GM12801 (cell line): ENCODE data around the gene PROZ.

ENCODE experiments used
- TF ChIP-seq, protein P1 (sequence below): IDR thresholded peaks from one replicate; pipeline ENCODE4 v1.5.1; 2011; ENCODE audit warnings: control low read depth; ENCODE audit not compliant: insufficient read length; ENCODE audit errors: extremely low read depth

Gene PROZ, protein sequence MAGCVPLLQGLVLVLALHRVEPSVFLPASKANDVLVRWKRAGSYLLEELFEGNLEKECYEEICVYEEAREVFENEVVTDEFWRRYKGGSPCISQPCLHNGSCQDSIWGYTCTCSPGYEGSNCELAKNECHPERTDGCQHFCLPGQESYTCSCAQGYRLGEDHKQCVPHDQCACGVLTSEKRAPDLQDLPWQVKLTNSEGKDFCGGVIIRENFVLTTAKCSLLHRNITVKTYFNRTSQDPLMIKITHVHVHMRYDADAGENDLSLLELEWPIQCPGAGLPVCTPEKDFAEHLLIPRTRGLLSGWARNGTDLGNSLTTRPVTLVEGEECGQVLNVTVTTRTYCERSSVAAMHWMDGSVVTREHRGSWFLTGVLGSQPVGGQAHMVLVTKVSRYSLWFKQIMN

GRCh38 chr13:113157929-113158747 lies at the start of gene PROZ:
Gene PROZ, plus strand, starts transcription at chr13:113158648. Its CDS starts 13 bp downstream, at chr13:113158661.
- TF ChIP-seq, protein P1, sequence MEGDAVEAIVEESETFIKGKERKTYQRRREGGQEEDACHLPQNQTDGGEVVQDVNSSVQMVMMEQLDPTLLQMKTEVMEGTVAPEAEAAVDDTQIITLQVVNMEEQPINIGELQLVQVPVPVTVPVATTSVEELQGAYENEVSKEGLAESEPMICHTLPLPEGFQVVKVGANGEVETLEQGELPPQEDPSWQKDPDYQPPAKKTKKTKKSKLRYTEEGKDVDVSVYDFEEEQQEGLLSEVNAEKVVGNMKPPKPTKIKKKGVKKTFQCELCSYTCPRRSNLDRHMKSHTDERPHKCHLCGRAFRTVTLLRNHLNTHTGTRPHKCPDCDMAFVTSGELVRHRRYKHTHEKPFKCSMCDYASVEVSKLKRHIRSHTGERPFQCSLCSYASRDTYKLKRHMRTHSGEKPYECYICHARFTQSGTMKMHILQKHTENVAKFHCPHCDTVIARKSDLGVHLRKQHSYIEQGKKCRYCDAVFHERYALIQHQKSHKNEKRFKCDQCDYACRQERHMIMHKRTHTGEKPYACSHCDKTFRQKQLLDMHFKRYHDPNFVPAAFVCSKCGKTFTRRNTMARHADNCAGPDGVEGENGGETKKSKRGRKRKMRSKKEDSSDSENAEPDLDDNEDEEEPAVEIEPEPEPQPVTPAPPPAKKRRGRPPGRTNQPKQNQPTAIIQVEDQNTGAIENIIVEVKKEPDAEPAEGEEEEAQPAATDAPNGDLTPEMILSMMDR: no peak

DNA sequence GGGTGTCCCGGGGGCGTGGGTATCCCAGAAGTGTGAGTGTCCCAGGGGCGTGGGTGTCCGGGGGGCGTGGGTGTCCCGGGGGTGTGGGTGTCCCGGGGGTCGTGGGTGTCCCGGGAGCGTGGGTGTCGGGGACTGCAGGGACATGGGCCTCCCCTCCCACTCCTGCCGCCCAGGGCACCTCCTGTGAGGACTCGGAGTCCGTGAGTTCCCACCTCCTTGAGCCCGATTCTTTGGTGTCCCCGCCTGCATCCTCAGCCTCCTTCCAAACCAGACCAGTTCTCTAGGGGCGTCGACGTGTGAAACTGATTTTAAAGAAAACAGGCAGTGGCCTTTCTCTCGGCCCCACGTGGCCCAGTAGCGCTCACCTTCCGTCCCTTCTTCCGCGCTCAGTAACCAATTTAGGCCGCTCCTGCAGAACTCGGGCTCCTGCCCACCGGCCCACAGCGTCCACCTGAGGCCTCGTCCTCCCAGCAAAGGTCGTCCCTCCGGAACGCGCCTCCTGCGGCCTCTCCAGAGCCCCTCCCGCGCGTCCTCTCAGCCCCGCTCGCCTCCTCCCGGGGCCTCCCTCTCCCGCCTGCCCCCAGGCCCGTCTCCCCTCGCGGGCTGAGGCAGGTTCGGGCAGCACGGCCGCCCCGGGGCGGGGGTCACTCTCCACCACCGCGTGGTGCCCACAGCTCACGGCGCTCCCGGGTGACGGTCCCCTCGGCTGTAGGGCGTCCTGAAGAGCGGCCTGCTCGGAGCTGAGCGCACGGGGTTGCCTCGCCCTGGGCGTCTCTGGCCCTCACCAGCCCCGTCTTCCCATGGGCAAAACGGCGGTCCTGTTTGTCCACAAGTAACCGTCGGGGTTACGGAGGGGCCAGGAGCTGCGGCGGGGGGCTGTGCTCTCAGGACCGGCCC lies 49.0 kb upstream of the PROZ start:
- TF ChIP-seq, protein P1: no peak

DNA sequence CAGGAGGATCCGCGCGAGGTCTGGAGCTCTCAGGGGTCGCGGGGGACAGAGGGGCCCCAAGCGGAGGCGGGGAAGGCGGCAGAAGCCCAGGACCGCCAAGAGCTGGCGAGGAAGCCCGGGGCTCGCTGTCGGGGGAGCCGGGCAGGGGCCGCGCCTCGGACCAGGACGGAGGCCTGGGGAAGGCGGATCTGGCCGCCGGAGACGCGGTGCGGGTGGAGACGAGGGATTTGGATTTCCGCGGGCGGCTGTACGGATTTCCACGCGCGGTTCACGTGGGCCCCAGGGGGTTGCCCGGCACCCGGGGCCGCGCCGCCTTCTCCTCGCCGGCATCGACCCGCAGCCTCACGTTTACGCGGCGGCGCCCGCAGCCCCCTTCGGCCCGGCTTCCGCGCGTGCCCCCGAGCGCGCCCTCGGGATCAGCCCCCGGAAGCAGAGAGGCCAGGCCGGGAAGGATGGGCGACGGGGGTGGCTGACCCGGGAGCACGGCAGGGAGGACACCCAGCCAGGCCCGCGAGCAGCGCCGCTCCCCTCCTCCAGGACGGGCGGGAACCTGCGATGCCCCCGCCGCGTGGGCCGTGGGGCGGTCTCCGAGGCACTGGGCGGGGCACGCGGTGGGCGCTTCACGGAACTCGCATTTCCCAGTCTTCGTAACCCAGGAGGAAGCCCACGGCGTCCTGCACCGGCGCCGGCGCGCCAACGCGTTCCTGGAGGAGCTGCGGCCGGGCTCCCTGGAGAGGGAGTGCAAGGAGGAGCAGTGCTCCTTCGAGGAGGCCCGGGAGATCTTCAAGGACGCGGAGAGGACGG lies 48.2 kb upstream of the PROZ start:
- TF ChIP-seq, protein P1: no peak

DNA sequence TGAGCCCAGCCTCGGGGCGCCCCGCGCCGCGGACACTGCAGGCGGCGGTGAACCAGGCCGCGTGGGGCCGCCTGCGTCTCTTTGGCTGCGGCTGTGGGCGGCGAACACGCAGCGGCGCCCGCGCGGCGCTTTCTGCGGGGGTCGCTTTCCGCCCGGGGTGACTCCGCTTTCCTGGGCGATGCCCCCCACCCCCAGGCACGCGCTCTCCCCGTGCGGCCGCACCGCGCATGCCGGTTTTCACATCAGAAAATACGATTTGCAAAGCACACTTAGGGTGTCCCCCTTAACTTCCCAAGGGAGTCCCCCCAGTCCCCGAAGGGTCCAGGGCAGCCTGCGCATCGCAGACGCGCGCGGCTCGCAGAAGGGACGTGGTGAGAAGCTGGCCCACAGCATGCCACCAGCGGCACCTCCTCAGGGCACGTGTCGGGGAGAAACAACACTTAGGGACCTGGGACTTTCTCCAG lies 47.6 kb upstream of the PROZ start:
- TF ChIP-seq, protein P1: no peak

DNA sequence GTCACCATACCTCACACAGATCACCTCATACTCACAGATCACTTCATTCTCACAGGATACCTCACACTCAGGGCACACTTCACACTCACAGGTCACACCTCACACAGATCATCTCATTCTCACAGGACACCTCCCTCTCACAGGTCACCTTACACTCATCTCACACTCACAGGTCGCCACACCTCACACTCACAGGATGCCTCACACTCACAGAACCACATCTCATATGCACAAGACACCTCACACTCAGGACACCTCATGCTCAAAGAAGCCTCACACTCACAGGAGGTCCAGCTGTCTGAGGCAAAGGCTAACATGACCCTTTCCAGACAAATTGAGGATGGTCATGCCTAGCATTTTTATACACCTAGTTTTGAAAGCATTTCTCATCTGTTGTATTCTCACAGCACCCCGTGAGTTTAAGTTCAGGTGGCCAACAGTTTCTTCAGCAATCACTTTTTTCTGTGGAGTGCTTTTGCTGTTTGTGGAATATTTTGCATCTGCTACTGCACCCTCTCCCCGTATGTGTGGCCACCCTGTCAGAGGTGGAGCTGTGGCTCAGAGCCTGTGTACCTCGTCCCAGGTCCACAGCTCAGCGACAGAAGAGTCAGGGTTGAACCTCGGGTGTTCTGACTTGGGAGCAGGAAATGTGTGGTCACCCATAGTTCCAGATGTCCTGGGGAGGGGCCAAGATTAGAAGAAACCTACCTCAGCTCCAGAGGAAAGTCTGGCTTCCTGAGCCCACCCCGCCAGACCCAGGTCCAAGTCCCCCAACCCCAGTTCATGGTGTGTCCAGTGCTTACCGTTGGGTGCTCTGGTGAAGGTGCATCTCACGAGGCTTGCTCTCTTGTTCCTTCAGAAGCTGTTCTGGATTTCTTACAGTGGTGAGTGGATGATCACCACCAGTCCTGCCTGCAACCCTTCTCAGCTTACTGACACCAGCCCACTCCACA lies 45.3 kb upstream of the PROZ start:
- TF ChIP-seq, protein P1: no peak

DNA sequence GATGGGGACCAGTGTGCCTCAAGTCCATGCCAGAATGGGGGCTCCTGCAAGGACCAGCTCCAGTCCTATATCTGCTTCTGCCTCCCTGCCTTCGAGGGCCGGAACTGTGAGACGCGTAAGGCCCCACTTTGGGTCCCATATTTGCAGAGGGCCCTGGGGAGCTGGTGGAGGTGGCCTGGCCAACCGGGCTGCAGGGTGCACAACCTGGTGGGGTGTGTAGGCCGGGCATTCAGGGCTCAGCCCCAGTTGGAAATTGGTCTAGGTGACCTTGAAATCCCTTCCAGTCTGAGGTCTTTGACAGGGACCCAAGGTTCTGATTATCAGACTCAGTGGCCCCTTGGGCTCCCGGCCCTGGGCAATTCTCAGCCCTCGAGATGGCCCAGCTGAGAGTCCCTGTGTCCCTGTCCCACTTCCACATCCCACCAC lies 44.6 kb upstream of the PROZ start:
- TF ChIP-seq, protein P1: no peak
